Stromal cell of bone marrow (primary cell): ENCODE measurements around the gene SNX20.
A peak's percentile ranks its signal among the peaks of the same experiment; 100 is the strongest.

Experiments used
- DNase-seq: peaks from one replicate; pipeline ENCODE4 v3.0.0-alpha.2; 2012; ENCODE audit warnings: low read depth

Gene SNX20

DNA sequence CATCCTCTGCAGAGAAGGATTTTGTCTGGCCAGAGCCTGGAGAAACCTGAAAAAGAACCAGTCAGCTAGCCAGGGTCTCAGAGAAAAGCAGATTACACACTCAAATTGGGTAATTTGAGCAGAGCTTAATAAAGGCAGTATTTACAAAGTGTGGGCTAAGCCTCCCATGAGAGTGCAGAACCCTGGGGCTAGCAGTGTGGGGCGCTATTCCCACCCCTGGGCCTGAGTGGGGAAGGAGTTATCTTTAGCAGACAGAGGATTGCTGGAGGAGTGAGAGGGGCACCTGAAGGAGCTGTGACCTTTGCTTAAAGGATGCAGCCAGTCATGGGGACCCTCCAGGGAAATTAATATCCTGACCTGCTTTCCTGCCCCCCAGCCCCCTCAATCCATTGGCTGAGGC is 46.2 kb downstream of the SNX20 start:
- DNase-seq = no peak

GRCh38 chr16:50634090-50634489 is 47.0 kb downstream of the SNX20 start:
- no peak for DNase-seq

GRCh38 chr16:50632927-50633800 is 47.9 kb downstream of the SNX20 start:
- DNase-seq = no peak

GRCh38 chr16:50631985-50632576 is 49.0 kb downstream of the SNX20 start:
- DNase-seq = no peak

DNA sequence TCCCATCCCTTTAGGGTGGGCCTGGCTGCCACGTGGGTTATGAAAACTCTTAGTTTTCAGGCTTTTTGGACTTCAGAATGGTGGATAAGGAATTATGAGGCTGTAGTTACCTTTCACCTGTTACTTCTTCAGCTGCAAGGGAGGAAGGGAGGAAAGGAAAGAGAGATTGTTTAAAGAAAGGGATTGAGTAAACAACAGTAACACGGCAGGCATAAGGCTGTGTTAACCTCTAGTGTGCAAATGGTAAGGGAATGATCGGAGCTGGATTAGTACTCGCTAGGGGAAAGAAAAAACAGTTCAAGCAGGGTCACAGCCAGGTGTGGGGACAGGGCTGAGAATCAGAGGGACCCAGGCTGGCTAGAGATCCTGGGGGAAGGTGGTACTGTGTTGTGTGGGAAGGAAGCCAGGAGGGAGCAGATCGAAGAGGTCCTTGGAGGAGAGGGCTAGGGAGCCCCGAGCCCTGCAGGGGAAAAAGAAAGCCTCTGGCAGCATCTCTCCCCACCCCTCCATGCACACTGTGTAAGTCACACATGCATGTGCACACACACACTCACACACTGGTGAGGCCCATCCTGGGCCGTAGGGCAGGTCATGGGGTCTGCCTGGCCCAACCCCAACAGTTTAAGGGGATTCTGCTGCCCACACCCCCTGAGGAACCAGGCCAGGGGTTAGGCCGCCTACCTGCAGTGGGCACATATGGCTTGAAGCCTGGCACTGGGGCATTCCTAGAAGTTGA is 49.7 kb downstream of the SNX20 start:
- no peak for DNase-seq

- DNase-seq = no peak
These were observed 50.6 kb downstream of the SNX20 start for GRCh38 chr16:50630394-50631020.

GRCh38 chr16:50629334-50629733 is 51.8 kb downstream of the SNX20 start:
- DNase-seq = no peak

DNA sequence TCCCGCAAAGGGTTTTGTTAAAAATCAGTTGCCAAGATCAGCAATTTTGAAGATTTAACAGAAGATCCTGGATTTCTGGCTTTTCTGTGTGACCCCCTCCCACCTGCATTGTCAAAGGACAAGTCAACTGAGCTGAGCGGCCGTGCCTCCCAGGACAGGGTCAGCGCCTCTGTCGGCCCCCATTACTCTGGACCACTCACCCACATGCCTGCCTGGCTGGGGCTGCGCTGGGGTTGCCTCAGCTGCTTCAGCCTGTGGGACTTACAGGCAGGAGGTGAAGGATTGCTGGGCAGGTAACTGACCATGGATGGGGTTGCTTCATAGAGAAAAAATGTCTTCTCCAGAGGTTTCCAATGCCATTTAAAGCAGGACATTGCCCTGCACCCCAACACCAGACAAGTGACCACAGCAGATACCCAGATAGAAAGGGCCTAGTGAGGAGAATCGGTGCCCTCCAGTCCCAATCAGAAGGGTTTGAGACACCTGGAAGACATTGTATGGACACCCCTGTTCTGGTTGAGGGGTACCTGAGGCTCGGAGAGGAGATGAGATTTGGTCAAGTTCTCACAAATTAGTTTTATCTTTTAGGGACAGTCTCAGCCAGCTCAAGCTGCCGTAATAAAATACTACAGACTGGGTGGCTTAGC is 52.8 kb downstream of the SNX20 start:
- DNase-seq = no peak

GRCh38 chr16:50627419-50627818 is 53.7 kb downstream of the SNX20 start:
- peak; percentile 3 for DNase-seq

- no peak for DNase-seq
These were observed 54.2 kb downstream of the SNX20 start for GRCh38 chr16:50626868-50627267.

DNA sequence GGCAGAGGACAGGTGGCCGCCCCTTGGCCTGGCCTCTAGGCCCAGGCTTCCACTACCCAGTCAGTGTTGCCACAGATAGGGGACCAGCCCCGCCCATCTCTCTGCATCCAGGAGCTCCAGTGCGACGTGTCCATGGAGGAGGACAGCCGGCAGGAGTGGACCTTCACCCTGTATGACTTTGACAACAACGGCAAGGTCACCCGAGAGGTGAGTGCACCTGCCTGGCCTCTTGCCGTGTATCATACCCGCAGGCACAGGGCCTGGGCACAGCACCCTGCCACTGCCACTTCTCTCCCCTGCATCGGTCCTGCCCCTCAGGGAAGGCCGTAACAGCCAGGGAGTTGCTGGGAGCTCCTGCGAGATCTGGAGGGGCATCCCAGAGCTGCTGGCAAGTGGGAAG is 55.7 kb downstream of the SNX20 start:
- DNase-seq = no peak

DNA sequence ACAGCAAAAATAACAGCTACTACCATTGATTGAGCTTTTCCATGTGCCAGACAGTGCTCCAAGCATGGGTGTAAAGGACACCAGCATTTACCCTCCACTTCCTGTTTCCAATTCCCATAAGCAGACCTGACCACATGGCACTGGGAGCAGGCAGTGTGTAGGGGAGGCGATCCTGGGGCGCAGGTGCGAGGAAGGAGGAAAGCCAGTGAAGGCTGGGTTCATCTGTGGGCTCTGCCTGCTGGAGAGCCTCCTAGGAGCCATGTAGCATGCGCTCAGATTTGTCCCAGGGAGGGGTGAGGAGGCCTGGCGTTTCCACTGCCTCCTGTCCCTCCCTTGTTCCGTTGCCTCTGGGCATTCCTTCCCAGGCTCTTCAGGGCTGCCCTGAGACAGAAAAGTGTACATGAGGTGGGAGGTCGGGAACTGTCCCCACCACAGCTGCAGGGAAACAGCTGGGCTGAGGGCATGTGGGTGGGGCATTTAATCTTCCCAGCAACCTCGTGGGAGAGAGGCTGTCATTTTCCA is 56.6 kb downstream of the SNX20 start:
- no peak for DNase-seq

GRCh38 chr16:50622643-50623369 is 58.3 kb downstream of the SNX20 start:
- DNase-seq = no peak

DNA sequence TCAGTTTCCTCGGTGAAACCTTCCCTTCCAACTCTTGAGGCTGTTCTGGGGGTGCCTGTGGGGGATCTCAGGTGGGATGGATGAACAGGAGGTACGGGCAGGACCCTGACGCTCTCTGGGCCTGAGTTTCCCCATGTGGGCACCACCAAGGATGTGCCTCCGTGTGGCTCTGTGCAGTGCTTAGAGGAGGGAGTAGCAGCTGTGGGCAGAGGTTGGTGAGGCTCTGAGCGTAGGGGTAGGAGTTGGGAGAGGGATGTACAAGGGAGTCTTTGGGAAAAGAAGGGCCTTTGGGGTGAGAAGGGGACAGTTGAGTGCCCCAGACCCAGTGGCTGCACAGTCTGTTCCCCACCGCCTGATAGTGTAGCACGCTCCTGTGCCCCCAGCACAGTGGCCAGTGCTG is 59.1 kb downstream of the SNX20 start:
- DNase-seq = no peak
